DND-41 (cell line): ENCODE measurements around the gene SCAMP1.
A peak's percentile ranks its signal among the peaks of the same experiment; 100 is the strongest.

Source experiments
- ATAC-seq: fragments of 200-7000 bp; cut with Tn5 transposase; 3 replicates; pipeline ENCODE4 v1.9.1; 2021; ENCODE audit warnings: low read depth; ENCODE audit not compliant: insufficient read depth
- DNase-seq: peaks from one replicate; pipeline ENCODE4 v3.0.0-alpha.2; 2020
- H2AFZ ChIP-seq: 2 replicates; pipeline ENCODE4 v1.6.0; 2012; ENCODE audit warnings: low read depth, low read length
- H3K27ac ChIP-seq: 2 replicates; pipeline ENCODE4 v1.5.1; 2012; ENCODE audit warnings: low read length, inconsistent platforms
- H3K27me3 ChIP-seq: fragments of 200-600 bp; sonication (generic); 2 replicates; pipeline ENCODE4 v1.6.0; 2012; ENCODE audit warnings: low read length, mild to moderate bottlenecking, inconsistent platforms; ENCODE audit not compliant: insufficient read depth, poor library complexity
- H3K36me3 ChIP-seq: 2 replicates; pipeline ENCODE4 v1.5.1; 2012; ENCODE audit warnings: low read length, inconsistent platforms; ENCODE audit not compliant: insufficient read depth
- H3K4me1 ChIP-seq: 2 replicates; pipeline ENCODE4 v1.5.1; 2012; ENCODE audit warnings: mild to moderate bottlenecking, low read length; ENCODE audit not compliant: insufficient read depth
- H3K4me2 ChIP-seq: 2 replicates; pipeline ENCODE4 v1.6.0; 2012; ENCODE audit warnings: mild to moderate bottlenecking, moderate library complexity, low read length, inconsistent platforms; ENCODE audit not compliant: insufficient read depth
- H3K4me3 ChIP-seq, 2 experiments: fragments of 200-600 bp in 1 of 2; shearing (Covaris generic) in 1 of 2; 2 replicates each; pipeline ENCODE4 v1.5.1; 2012 to 2016; ENCODE audit warnings: inconsistent platforms in 2 of 2, low read length in 2 of 2, mild to moderate bottlenecking in 2 of 2, low read depth in 1 of 2, moderate library complexity in 1 of 2
- H3K79me2 ChIP-seq: 2 replicates; pipeline ENCODE4 v1.6.0; 2012; ENCODE audit warnings: low read length, inconsistent platforms; ENCODE audit not compliant: insufficient read depth
- H3K9ac ChIP-seq: 2 replicates; pipeline ENCODE4 v1.6.0; 2012; ENCODE audit warnings: low read depth, mild to moderate bottlenecking, inconsistent platforms, low read length, moderate library complexity
- H3K9me3 ChIP-seq: 2 replicates; pipeline ENCODE4 v1.5.1; 2012; ENCODE audit warnings: low read length, moderate library complexity, mild to moderate bottlenecking, inconsistent platforms; ENCODE audit not compliant: insufficient read depth, severe bottlenecking
- H4K20me1 ChIP-seq: 2 replicates; pipeline ENCODE4 v1.6.0; 2012; ENCODE audit warnings: low read length; ENCODE audit not compliant: insufficient read depth
- CTCF ChIP-seq: IDR thresholded peaks from 2 replicates; pipeline ENCODE4 v1.5.1; 2012; ENCODE audit warnings: borderline replicate concordance, low read length, moderate library complexity, mild to moderate bottlenecking; ENCODE audit not compliant: poor library complexity, severe bottlenecking; ENCODE audit errors: extremely low read depth
- EZH2 ChIP-seq: IDR thresholded peaks from 3 replicates; pipeline ENCODE4 v1.6.1; 2012; ENCODE audit warnings: borderline replicate concordance, low read depth, mild to moderate bottlenecking, moderate library complexity, low read length, inconsistent platforms; ENCODE audit not compliant: severe bottlenecking

SCAMP1 gene

GRCh38 chr5:78509884-78510769, 149.7 kb downstream of the SCAMP1 start:
- Histone ChIP-seq H3K4me2 (peak overlapping the region; percentile 61), H3K4me3 (peak overlapping the region in 1 of 2 experiments; percentile 42; a peak in 2 of 4 replicates)
- TF ChIP-seq EZH2 (peak; percentile 76), CTCF (no peak)

DNA sequence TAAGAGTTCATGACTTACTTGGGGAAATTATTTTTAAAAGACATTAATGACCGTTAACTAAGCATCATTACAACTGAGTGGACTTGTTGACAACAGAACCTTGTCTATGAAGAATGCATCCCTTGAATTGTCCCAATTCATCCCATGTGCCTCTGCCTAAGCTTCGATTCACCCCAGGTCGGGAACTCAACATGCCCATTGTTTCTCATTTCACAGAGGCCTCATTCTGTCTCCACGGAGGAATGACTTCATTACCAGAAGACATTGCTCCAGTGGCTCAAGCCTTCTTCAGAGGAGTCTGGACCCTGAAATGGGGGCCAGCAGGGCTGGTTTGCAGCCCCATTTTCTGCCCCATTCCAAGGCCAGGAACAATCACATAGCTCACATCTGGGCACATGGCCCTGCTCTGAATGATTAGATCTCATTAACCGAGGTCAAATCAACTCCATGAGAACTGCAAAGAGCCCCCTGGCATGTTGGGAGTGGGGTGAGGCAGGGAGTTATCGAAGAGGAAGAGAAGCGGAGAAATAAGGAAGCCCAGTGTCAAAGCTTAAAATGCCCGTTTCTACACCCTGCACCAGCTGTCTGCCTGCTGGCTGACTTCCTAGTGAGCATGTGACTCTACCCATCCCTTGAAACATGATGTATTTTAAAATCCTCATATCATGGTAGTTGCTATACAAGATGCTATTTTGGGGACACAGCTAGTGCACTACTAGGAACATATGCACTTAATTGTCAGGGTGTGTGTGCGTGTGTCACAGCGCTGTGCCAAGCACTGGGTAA, 150.9 kb downstream of the SCAMP1 start:
- DNase-seq = no peak
- no peak overlapping the region for H3K4me3 ChIP-seq
- H4K20me1 ChIP-seq = no peaks in the 10 kb centered on the region
- TF ChIP-seq EZH2 (no peak), CTCF (no peak)
- peaks cover 12% of the 10 kb centered on the region for H3K4me1 ChIP-seq
- ATAC-seq = no peak
- no peak overlapping the region for H2AFZ ChIP-seq
- no peaks in the 10 kb centered on the region for H3K79me2 ChIP-seq
- no peak overlapping the region for H3K27ac ChIP-seq
- no peak overlapping the region for H3K9ac ChIP-seq
- H3K36me3 ChIP-seq = no peaks in the 10 kb centered on the region
- no peak overlapping the region for H3K4me2 ChIP-seq
- peaks cover 45% of the 10 kb centered on the region for H3K27me3 ChIP-seq
- H3K9me3 ChIP-seq = no peaks in the 10 kb centered on the region

More at GRCh38 chr5:78509884-78510769, 149.7 kb downstream of the SCAMP1 start:
- Histone ChIP-seq H3K27ac (no peak overlapping the region), H3K9me3 (no peaks in the 10 kb centered on the region), H3K27me3 (peaks cover 47% of the 10 kb centered on the region), H3K79me2 (no peaks in the 10 kb centered on the region), H3K4me1 (peaks cover 12% of the 10 kb centered on the region), H3K36me3 (no peaks in the 10 kb centered on the region), H3K9ac (peak overlapping the region; percentile 9; the same call in 1 of the 2 replicates), H2AFZ (no peak overlapping the region), H4K20me1 (no peaks in the 10 kb centered on the region)
- ATAC-seq (peak; percentile 75), DNase-seq (peak; percentile 18)

DNA sequence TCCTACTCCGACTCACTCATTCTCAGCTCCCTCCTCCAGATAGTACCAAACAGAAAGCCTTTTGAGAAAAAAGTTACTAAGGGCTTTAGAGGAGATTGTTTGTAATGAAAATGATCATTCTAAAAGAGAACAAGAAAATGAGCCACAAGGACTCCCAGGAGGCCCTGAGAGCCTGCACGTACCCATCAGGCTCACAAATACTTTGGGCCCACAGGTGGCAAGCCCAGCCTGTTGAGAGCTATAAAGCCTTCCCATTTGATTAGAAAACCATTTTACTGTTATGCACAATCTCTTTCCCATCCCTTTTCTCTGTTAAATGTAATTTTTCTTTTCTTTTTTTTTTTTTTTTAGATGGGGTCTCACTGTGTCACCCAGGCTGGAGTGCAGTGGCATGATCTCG, 152.0 kb downstream of the SCAMP1 start:
- Histone ChIP-seq H3K36me3 (no peaks in the 10 kb centered on the region), H3K9me3 (no peaks in the 10 kb centered on the region), H3K9ac (no peak overlapping the region), H3K4me1 (peaks cover 12% of the 10 kb centered on the region), H3K4me2 (no peak overlapping the region), H3K79me2 (no peaks in the 10 kb centered on the region), H3K4me3 (no peak overlapping the region), H4K20me1 (no peaks in the 10 kb centered on the region), H3K27ac (no peak overlapping the region), H2AFZ (no peak overlapping the region), H3K27me3 (peaks cover 44% of the 10 kb centered on the region)
- ATAC-seq (no peak), DNase-seq (no peak)
- TF ChIP-seq CTCF (no peak), EZH2 (no peak)
